HG03460 (cell line): ENCODE measurements around the gene PTTG1.
A peak's percentile ranks its signal among the peaks of the same experiment; 100 is the strongest.

Experiments used
- ATAC-seq: cut with Tn5 transposase; IDR thresholded peaks from one replicate; pipeline ENCODE4 v1.9.1; 2021; ENCODE audit not compliant: unreplicated experiment

PTTG1 gene

DNA sequence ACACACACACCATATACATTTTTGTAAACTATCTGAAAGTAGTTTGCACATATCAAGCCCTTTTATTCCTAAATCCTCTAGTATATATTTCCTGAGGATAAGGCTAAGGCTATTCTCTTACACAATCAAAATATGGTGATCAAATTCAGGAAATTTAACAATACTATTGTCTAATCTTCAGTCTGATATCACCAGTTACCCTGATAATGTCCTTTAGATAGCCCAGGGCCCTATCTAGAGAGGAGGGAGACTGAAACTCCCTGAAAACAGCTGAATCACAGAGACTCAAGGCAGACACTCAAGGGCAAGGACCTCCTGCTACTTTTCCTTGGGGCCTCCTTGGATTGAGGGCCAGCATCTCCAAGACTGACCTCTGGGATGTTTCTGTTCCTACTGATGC, 30.4 kb downstream of the PTTG1 start:
- no peak for ATAC-seq

DNA sequence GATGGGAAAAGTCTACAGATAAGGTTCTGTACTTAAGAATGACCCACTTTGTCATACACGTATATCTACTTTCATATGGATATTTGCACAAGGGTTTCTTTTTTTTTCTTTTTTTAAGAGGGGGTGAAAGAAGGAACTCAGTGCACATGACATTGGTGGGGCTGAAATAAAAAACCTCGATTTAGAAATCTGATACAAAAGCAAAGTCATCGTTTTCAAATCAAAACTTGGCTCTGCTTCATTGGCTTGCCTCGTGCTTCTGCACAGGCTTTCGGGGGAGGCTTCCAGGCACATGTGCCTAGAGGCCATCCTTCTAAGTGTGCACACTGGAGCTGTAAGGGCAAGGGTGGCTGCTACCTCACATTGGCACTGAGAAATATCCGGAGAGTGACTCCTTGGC, 31.1 kb downstream of the PTTG1 start:
- ATAC-seq, result no peak

DNA sequence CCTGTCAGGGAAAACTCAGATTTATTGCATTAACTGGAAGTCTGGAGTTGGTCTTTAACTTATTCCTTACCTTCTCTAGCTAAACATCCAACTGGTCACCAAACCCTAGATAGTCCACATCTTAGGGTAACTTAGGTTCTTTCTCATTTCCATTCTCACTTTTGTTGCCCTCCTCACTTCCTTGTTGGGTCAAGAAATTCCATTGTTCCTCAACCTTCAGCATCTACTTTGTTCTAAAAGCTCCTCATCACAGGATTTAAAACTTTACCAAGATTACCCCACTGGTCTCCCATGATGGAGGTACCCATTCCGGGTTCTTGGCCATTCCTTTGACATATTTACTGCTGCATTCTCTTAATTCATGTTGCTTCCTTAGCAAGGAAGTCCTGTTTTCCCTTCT, 32.1 kb downstream of the PTTG1 start:
- no peak for ATAC-seq

DNA sequence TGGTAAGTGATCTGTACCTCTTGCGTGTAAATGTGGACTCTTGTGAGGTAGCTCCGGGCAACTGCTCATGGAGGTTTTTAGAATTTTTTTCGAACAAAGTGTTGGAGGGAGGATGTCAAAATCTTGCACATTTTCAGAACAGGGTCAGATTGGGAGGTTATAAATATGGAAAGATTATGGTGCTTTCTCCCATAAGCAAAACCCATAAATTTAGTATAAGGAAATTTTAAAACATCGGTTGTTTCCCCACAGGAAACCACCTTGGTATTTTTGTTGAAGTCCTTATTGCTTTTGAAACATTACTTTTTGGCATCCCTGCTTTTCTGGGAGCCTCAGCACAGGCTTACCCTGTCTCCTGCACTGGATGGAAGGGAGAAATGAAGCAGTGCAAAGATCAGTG, 33.9 kb downstream of the PTTG1 start:
- no peak for ATAC-seq

DNA sequence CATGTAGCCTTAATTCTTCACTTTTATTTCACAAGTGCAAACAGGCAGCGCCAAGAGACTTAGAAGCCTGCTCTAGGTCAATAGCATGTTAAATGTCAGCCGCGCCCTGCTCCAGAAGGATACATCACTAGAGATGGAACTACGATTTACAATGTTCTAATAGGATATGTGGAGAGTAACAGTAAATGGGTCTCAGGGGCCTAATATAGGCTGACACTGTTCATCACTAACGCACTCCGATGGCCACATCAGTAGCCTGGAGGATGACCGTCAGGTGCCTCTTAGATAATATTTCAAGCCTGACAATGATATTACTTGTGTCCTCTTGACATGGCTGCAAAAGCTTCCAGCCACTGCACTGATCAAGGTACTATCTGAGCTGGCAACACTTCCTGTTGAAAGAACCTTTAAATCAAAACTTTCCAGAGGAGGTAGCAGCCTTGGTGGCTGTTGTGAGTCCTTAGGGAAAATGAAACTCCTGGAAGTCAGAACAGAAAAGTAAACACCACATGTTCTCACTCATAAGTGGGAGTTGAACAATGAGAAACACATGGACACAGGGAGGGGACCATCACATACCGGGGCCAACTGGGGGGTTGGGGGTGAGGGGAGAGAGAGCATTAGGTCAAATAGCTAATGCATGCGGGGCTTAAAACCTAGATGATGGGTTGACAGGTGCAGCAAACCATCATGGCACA, 35.0 kb downstream of the PTTG1 start:
- ATAC-seq, result no peak

DNA sequence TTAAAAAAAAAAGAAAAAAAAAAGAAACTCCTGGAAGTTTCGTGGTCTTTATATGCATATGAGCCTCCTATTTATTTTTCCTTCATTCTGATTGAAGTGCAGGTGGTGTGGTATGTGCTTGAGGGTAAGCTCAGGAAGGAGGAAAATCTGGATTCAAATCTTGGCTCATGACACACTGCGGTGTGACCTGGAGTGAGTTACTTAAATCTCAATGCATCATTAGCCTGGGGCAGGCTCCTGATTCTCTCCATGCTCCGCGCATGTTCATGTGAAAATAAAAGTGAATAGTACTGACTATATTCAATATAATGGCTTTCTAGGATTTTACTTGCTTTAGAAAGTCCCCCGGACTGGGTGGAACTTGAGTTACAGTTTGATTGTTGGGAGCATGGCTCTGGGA, 35.6 kb downstream of the PTTG1 start:
- ATAC-seq, result no peak

DNA sequence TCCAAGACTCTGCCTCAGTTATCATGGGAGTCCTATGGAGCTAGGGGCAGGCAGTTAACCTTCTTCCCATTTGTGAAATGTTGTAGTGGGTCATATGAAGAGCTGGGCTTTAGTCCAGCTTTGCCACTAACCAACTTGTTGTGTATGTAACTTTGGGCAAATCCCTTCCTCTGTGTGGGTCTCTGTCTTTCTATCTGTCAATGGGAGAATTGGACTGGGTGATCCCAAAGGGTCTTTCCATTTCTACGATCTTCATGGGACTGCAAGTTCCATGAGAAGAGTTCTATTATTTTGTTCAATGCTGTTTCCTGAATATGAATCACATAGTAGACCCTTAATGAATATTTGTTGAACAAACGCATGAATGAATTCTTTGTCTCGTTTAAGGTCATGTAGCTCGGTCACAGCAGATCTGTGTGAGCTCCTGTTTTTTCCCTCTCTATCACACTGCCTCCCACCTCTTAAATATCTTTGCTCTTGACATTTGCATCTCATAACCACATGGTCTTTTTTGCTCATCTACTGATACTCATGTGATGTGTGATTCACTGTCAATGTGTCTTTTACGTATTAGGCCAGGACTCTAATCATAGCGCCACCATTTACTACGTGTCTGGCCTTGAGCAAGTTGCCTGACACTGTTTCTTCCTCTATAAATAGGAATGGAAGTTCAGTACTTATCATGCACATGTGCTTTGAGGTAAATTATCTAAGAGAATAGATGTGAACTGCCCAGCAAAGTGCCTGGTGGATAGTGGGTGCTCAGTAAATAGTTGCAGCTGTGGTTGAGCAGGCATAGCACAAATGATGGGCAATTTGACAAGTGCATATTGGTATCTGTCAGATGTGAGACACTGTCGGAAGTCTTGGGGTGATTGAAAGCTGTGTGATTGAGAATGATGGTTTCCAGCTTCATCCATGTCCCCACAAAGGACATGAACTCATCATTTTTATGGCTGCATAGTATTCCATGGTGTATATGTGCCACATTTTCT, 37.4 kb downstream of the PTTG1 start:
- ATAC-seq, result peak; percentile 72

DNA sequence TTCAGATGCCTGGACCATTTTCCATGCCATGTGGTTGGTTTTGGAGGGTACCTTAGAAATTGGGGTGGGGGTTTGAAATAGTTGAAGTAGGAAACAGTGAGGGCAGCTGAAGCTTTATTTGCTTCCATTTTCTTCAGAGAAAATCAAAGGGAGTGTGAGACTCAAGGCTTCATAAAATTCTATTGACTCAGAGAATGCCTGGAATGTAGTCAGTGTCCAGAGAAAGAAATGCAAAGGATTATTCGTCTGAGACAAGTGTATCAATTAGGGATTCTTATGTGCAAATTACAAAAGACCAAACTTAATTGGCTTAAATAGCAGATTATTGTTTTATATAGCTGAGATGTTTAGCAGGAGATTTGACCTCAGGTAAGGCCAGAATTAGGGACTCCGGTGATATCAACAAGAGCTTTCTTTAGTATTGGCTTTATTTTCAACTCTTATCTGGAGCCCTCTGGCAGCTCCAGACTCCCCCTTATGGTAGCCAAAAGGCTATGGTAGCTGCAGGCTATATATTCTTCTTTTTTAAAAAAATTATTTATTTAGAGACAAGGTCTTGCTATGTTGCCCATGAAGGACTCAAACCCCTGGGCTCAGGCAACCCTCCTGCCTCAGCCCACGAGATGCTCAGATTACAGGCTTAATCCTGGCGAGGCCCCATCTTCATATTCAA, 38.9 kb downstream of the PTTG1 start:
- ATAC-seq, result no peak

DNA sequence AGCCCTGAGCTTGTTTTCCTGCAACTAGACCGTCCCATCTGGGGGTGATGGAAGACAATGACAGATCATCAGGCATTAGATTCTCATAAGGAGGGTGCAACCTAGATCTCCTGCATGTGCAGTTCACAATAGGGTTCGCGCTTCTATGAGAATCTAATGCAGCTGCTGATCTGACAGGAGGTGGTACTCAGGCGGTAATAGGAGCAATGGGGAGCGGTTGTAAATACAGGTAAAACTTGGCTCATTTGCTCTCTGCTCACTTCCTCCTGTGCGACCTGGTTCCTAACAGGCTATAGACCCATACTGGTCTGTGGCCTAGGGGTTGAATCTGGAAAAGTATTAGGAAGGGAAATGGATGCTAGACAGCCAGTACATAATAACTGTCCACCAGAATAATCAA, 39.7 kb downstream of the PTTG1 start:
- ATAC-seq, result no peak

DNA sequence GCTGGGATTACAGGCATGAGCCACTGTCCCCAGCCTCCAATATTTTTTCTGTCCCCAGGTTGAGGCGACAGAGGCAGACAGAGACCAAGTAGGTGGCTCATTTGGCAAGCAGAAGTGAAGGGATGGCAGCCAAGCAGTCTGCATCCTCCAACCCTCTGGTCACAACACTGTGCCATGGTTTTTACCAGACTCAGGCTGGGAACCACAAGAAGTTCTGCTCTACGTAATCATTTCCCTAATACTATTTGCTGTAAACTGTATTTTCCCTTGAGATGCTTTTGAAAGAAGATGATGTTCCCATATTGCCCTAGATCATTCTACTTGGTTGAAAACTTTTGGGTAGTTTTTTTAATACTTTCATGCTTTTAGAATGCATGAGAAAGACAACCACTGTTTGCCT, 40.5 kb downstream of the PTTG1 start:
- peak; percentile 45 for ATAC-seq

DNA sequence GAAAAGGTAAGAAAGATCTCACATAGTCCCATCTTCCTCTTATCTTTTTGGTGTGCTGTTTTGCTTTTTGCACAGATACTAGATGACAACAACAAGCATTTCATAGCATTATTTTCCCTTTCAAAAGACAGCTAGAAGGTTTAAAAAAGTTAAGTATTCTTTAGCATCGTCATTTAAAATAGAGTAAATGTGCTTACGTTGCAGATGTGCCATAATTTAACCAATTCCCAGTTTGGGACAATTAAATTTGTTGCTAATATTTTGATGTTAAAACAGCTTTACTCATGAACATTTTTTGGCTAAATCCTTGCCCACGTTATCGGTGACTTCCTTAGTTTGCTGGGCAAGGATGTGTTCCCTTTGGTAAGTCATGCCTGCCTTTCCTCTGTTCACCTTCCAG, 41.6 kb downstream of the PTTG1 start:
- no peak for ATAC-seq

DNA sequence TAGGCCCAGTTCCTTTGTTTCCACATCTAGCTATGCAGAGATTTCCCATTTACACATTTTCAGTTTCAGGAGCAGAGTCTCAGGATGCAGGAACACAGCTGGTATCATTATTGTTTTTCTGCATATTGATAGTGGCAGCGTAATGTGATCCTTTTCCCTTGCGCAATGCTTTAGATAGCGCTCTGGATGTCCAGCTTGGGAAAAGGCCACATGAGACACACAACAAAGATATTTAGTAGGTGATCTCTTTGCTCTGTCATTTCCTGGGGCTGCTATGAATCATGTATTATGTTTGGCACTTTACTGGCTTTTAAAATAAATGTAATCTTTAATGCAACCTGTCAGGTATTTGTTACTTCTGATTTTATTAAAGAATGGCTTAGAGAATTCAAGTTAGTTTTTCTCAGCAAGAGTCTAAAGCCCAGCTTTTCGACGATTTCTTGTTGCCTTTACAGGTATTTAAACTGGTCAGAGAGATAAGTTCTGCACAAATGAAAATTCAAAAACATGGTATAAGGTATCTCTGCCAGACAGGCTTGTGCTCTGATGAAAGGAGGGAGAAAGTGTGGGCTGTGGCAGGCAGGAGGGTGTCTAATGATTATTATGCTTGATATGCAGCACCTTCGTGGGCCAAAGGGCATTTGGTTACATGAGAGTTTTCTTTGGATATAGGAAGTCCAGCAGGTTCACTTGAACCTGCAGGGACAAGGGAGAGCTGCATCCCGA, 42.2 kb downstream of the PTTG1 start:
- ATAC-seq, result no peak

DNA sequence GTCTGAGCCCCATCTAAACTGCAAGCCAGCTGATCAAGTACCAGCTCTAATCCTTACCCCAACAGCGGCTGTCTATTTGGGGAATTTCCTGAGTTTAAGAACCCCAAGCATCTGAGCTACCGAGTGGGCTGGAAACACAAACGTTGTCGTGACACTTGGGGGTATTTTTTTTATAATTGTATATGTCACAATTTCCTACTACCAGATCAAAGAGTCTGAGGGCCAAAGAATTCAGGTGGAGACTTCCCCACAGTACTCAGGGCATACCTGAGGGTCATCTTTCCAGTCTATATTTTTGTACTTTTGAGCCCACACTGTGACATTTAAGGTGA, 42.8 kb downstream of the PTTG1 start:
- ATAC-seq, result no peak

DNA sequence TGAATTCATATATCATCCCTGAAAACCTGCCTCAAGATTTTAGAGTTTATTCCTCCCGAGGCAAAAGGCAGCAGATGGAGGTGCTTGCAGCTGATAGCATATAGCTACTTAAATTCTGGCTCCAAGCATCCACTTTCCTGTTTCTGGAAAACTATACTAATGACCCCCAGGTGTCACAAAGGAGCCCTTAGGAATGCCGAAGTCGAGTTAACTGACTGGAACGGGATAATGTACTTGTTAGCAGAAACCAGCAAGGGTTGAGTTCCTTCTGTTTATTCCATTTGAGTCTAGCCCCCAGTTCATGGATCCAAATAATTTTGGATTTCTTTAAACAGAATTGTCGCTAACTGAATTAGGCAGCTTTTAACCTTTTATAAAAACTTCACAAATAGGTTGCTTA, 44.5 kb downstream of the PTTG1 start:
- no peak for ATAC-seq

DNA sequence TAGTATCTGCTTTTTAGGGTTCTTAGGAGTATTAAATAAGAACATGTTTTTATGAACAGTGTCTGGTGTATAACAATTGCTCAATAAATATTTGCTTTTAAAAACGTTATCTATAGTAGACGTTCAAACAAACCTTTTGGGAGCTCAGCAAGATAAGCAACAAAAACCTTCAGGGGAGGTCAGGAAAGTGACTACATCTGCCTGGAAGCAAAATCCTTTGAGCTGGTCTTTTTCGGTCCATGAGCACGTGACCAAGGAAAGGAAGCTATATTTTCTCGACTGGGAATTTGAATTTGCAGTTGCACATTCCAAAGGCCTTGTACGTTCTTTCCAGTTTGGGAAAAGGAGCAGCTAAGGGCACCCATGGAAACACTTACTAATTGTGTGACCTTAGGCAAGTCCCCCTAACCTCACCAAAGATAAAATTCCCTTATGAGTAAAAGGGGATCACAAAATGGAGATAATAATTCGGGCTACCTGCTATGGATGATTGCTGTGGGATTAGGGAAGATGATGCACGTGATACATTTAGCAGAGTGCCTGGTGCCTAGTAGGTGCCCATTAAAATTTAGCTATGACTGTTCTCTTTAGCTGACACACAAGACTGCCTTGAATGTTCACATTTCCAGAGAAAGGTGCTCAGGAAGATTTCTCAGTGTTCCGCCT, 45.4 kb downstream of the PTTG1 start:
- no peak for ATAC-seq

DNA sequence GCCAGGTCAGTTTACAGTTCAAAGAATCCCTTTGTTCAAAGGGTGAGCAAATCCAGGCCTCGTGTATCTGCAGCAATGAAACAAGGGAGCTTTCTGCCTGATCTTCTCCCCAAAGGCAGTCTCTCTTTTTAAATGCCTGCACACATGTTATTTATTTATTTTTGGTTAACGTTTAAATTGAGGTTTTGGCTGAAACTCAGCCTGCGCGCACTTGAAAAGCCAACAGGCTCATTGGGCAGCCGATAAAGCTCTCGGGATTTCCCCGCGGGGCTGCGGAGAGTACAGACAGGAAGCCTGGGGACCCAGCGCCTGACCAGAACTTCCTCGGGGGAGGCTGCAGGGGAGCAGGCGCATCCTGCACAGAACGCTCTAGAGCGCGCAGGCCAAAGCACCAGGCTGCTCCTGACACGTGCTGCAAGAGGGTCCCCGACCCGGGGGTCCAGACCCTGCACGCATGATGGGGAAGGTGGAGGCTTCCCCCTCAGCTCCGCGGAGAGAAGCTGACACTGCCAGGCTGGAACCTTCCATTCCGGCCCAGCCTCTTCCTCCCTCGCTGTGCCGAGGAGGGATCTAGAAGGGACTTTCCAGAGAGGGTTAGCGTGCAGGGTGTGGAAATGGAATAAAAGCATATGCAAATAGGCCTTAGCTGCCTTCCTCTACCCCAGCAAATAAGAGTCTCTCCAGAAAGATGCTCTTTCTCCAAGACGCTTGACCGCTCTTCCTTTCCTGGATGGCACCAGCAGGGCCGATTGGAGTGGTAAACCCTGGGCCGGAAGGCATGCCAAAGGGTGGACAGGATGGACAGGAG, 46.1 kb downstream of the PTTG1 start:
- peak; percentile 89 for ATAC-seq

DNA sequence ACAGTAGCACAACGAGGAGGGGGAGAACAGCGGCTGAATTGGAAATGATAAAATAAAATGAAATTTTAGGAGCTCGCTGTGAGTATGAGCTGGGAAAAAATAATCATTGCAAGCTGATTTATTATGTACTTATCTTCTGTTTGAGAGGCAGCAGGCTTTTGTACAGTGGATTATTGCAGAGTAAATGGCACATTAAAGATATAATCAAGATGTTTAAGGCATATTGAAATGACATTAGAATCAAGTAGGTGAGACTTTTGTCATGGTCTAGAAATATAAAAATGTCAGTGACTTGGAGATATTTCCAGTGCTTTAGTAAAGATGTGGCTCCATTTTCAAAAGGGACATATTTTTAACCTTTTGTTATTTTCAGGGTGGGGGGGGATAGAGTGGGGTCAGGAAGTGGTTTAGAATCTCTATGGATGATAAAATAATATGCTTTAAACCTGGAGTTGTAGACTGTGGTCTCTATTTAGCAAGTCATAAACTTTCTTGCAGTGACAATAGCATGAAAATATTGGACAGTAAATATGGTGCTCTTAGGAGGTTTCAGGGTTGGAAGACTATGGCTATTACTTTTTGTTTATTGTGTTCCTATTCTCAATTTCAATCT, 46.8 kb downstream of the PTTG1 start:
- no peak for ATAC-seq

DNA sequence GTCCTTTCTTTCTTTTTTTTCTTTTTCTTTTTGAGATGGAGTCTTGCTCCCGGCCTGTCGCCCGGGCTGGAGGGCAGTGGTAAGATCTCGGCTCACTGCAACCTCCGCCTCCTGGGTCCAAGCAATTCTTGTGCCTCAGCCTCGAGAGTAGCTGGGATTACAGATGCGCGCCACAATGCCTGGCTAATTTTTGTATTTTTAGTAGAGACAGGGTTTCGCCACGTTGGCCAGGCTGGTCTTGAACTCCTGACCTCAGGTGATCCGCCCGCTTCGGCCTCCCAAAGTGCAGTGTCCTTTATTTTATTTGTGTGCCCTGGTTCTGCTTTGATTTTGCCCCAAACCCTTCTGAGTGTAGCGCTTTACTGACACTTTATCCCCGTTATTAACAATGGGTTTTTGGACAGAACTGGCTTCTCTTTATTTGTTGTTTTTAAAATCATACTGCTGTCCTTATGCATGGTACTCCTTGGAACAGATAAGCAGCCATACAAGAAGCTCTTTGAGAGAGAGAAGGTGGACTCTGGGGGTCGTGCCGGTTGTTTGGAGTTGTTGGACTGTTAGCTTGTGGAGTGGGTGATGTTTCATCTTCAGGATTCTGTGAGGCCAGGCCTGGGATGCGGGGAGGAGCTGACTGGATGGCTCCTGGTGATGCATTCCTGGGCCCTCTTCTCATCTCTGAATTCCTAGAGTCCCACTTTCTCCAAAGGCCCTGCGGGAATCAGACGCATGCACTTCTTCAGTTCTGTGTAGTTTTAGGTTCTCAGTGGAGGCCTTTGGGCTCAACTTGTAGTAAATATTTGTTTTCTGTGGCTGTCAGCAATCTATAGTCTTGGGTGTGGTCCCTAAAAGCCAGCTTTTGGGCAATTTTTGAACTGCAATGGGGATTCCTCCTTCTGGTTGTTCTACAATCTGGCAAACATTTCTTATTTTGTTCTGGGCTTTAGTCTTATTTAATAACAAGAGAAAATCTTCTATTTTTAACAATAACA, 47.8 kb downstream of the PTTG1 start:
- no peak for ATAC-seq
